HG02588 (cell line): ENCODE data around the gene VIPAS39.

Source experiments
- ATAC-seq: cut with Tn5 transposase; IDR thresholded peaks from one replicate; pipeline ENCODE4 v1.9.1; 2021; ENCODE audit warnings: mild to moderate bottlenecking, moderate library complexity; ENCODE audit not compliant: unreplicated experiment

VIPAS39 gene

DNA sequence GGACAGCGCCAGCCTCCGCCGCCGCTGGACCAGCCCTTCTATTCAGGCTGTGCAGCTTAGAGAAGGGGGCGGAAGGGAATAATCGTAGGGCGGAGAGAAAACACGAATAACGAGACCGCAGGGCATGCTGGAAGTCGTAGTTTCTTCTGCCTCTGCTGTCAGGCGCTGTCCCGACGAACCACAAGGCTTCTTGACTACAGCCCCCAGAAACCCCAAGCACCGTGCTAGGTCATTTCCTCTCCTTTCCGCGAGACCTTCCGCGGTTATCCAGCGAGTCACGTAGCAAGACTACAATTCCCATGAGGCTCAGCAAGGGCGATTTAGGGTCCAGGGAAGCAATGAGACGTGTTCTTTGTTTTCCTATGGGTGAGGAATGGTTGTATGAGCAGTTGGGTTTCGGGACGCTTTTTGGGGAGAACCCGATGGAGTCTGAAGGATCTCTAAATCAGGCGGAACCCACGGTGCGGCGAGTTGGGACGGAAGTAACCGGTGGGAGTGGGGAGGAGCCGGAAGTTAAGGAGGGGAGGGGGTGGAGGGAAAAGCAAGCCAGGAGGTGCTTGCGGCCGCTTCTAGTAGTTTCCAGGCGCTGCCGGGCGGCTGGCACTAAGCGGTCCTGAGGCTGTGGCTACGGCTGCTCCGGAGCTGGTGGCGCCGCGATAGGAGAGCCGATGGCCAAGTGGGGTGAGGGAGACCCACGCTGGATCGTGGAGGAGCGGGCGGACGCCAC lies at the start of gene VIPAS39, which contains the start of gene AHSA1:
Gene VIPAS39 (minus strand): TSS at position 80 of the 727 bp plus-strand sequence. CDS start 3,499 bp downstream, outside the sequence.
Gene AHSA1 (plus strand): TSS at position 572 of the 727 bp plus-strand sequence. CDS start 97 bp downstream, at position 669.
- peak; percentile 90 for ATAC-seq

DNA sequence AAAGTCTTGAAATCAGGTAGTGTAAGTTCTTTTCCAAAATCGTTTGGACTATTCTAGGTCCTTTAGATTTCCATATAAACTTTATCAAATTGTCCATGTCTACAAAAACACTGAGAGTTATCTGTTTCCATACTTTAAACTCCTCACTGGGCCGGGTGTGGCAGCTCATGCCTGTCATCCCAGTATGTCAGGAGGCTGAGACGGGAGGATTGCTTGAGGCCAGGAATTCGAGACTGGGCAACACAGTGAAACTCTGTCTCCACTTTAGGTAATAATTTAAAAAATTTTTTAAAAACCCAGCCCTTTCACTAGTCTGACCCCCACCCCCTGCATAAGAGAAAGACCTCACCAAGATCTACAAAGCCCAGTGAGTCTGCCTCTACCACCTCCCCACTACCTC lies 47.6 kb upstream of the VIPAS39 start:
- ATAC-seq: no peak

DNA sequence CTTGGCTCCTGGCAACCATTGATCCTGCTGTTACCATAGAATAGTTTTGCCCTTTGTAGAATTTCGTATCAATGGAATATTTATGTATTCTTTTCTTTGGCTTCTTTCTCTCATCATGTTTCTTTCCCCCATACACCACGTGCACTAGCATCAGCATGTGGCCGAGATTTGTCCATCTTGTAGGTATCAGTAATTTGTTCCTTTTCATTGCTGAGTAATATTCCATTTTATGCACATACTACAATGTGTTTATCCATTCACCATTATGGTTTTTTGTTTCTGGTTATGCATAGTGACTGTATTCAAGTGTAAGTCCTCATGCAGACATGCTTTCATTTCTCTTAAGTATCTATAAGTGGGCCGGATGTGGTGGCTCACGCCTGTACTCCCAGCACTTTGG lies 45.7 kb upstream of the VIPAS39 start:
- no peak for ATAC-seq

DNA sequence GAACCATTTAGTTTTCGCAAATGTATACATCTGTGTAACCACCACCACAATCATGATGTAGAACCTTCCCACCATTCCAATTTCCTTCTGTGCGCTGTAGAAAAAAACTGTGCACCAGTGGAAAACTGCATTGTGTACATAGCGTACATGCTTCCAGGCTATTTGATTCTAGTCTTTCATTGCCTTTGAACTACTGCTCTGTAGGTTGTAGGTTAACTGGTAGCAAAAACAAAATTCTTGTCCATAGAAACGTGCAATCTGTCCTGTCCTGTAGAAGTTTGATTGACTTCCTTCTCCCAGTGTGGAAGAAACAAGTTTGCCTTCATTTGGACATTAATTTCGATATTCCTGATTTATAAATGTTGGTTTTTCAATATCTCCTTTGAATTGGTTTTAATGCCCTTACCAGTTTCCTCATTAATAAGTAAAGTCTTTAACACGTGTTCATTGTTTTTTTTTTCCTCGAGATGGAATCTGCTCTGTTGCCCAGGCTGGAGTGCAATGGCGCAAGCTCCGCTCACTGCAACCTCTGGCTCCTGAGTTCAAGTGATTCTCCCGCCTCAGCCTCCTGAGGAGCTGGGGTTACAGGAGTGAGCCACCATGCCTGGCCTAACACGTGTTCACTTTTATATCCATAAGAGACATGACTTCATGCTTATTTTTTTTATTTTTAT lies 44.8 kb upstream of the VIPAS39 start:
- no peak for ATAC-seq

DNA sequence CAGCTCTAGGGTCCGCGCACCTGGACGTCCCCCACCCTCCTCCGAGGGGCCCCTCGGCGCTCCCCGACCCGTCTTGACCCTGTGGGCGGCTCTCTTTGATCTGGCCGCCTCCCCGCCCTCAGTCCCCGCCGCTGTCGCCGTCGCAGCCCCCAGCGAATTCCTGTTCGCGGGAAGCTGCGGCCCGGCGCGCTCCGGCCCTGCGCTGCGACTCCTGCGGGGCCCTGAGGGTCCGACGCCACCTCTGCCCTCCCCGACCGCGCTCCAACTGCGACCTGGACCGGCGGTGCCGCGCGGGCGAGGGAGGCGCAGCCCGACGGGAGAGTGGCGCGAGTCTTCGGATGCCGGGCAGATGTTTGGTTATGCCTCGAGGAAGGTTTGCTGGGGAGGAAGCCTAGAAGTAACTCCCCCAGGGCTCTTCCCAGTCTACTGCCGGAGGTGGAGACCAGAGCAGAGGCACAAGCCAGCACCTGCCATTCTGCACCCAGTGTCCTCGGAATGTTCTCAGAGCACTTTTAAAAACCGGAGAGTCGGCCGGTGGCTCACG lies 41.7 kb upstream of the VIPAS39 start:
- ATAC-seq: peak; percentile 16

DNA sequence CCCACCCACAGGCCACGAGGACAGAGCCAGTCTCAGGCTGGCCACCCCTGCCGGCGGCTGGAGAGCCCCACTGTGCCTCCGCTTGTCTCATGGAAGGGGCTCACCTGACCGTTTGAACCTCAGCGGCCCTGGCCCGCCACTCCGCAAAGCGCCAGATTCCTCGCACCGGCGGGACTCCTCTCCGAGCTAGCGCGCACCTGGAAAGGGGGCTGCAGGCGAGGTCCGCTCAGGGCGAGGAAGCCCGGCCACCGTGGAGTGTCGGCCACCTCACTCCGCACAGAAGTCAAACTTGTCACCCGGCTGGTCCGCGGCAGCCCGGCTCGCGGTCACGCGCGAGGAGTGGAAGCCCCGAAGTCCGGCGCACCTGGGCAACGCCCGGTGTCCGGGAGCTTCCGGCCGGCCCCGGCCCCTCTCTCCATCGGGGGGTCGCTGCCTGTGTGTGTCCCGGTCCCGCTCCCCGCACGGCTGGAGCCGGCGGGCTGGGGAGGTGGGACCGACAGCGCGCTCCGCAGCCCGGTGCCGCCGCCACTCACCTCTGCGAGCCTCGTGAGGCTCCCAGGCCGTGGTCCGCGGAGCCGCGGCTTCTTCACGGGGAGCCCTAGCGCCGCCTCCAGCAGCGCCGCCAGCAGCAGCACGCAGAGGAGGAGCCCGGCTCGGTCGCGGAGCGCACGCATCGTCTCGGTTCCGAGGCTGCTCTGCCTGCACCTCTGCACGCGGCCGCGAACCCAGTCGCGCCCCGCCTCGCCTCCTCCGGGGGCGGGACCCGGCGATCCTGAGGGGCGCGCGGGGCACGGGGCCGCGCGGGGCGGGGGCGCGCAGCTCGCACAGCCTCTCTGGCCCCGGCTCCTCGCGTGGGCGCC lies 40.9 kb upstream of the VIPAS39 start, which contains the start of gene ISM2:
Gene ISM2 (minus strand): TSS at position 697 of the 860 bp plus-strand sequence. CDS start 23 bp downstream, at position 674.
- ATAC-seq: peak; percentile 61

DNA sequence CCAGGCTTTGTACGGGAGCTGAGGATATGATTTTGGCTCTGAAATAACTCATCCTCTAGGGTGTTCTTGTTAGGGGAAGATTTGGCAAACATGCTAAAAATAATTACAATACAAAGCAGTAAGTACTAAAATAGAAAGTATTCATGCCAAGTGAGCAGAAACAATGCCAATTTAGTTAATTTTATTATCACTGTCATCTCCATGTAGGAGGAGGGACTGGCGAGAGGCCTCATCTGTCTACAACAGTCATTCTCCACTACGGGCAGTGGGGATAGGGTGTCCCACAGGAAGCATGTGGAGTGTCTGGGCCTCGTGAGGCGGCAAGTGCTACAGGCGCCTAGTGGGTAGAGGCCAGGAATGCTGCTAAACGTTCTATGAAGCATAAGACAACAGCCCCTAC lies 37.9 kb upstream of the VIPAS39 start:
- ATAC-seq: no peak

DNA sequence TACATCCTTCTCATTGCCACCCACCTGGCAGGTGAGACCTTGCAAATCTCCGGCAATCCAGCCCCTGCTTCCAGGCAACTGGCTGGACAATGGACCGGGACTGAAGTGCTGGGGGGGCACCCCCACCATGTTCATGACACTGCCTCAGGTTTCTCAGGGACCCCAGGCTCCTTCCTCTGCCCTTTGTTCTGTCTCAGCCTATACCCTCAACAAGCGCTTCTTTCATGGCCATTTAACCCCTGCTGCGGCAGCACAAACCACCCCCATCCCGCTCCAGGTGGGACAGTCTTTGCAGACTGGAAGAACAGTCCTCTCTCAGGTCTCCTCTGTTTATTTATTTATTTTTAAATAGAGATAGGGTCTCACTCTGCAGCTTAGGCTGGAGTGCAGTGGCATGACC lies 33.7 kb upstream of the VIPAS39 start:
- ATAC-seq: no peak

DNA sequence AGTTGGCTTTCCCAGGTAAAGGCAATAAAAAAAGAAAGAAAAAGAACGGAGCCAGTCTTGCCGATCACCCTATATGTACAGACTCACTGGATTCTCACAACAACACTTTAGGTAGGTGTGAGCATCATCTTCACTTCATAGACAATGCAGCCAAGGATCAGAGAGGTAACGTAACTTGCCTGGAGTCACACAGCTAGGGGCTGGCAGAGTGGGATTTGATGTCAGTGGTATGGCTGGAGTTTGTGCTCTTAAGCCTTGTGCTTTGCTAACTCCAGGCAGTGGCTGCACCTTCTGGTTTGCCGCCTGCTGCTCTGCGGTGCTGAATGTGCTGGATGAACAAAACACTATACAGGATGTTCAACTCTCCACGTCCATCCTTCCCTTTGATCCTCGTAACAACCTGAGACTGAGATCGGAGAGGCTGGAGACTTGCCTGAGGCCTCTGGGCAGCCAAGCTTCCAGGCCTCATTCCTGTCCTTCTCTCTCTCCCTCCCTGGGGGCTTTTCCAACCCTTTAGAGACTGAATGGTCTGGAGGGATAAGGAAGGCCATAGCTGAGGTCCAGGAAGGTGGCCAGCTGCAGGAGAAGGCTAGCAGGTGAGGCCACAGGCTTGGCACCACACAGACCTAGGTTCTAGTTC lies 33.1 kb upstream of the VIPAS39 start:
- no peak for ATAC-seq

GRCh38 chr14:77489041-77489440 lies 31.6 kb upstream of the VIPAS39 start:
- no peak for ATAC-seq

DNA sequence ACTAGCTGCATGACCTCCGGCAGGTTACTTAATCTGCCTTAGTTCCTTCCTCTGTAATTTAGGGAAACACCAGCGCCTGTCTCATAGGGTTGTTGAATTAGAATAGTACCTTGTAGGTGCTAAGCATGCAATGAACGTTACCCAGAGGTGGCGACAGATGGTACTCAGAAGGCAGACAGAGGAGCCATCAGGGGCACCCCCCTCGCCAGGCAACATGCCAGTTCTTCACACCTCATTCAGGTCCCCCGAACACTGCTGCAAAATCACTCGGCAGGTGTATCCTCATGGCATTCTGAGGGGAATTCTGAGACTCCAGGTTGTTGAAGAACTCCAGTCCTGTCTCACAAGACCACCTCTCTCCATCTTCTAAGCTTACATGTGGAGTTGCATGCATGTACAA lies 31.2 kb upstream of the VIPAS39 start:
- ATAC-seq: no peak

DNA sequence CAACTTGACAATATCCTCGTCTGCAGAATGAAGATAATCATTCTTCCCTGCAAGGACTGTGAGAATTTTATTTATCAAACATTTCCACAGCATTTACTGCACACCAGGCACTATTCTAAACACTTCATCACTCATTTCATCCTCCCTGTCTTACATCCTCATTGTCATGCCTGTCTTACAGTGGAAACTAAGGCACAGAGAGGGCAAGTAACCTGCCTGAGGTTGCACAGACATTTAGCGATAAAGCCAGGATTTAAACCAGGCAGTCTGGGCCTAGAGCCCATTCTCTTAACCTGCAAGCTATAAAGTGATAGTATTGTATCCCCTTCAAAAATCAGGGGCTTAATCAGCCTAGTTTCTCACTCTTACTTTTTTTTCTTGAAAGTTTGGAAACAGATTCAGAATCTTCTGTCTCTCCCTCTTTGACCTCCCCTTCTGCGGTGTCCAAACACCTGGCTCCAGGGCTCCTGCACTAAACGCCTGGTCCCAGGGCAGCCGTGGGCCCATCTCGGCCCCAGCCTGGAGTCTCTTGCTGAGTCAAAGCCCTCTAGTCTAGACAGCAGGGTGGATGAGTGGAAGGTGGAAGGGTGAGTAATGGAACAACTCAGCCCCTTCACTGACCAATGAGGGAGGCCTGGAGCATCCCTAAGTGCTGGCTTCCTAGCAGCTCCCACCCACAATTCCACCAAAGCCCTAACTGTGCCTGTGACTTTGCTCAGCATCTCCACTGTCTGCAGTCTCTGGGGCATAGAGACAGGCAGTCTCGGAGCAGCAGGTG lies 28.7 kb upstream of the VIPAS39 start:
- ATAC-seq: no peak

DNA sequence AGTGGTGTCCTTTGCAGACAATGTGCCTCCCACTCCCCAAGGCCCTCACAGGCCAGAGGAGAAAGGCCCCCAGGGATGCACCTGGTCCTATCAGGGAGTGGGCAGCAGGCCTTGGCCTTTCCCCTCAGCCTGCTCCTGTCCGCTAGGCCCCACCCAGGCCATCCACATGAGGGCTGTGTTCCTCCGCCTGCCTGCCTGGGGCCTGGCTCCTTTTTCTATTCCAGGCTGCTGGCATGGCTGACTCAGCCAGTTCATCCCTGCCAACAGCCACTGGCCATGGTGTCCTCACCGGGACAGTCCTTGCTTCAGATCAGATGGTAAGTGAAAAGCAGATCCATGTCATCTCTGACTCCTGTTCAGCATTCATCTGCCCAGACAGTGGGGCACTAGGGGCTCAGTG lies 27.9 kb upstream of the VIPAS39 start:
- ATAC-seq: no peak

DNA sequence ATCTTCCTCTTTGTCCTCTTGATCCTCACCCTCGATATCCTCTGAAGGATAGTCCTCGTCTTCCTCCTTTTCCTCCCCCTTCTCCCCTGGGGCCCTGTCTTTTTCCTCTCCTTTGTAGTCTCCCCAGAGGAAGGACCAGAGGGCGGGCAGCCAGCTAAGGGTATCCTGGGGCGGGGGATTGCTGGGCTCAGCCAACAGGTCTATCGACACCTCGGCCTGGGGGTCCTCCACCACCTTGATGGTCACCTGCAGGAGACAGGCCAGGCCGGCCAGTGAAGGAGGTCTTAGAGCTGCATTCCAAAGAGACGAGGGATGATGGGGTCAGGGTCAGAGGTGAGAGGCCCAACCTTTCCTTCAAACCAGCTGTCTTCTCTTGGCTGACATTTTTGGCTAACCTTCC lies 25.0 kb upstream of the VIPAS39 start:
- no peak for ATAC-seq

DNA sequence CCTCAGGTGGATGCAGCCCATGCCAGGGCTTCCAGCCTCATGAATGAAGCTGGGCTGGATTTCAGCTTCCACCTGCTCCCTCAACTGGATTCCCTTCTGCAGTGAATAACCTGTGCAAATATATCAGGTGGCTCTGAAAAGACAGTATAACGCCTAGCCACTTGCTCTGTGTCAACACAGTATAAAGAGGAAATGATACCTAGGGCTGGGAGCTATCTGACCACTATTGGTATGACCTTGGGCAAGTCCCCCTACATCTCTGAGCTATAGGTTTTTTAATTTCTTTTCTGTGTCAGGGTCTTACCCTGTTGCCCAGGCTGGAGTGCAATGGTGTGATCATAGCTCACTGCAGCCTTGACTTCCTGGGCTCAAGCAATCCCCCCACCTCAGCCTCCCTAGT lies 21.4 kb upstream of the VIPAS39 start:
- ATAC-seq: peak; percentile 82

- ATAC-seq: no peak
These were observed 20.6 kb upstream of the VIPAS39 start for GRCh38 chr14:77478029-77478428.

DNA sequence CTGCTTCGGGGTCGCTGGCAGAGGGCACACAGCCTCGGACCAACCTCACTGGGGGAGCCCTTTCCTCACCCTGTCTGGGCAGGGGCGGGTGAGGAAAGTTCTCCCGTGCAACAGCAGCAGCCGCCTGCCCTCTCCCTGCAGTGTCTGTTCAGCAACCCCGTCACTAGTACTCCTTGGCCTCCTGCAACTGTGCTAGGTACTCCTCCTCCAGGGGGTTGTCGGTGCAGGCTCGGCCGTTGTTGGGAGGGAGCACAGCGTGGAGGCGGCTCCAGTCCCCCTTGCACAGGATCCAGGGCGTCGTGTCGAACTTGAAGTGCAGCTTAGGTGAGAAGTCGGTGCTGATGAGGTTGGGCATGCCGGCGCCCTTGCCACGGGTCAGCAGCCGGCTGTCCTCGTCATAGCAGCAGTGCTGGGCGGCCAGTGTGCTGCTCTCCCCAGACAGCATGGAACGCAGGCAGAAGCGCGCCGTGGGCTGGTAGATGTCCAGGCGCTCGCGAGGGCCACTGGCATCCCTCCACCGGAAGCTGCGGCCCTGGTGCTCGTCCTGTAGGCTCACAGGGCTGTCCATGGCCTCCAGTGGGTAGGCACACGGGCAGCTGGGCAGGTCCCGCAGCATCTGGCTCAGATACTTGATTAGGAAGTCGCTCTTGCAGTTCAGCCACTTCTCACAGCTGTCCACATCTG lies 18.2 kb upstream of the VIPAS39 start:
- ATAC-seq: no peak

- no peak for ATAC-seq
These were observed 17.2 kb upstream of the VIPAS39 start for GRCh38 chr14:77474479-77475177.

DNA sequence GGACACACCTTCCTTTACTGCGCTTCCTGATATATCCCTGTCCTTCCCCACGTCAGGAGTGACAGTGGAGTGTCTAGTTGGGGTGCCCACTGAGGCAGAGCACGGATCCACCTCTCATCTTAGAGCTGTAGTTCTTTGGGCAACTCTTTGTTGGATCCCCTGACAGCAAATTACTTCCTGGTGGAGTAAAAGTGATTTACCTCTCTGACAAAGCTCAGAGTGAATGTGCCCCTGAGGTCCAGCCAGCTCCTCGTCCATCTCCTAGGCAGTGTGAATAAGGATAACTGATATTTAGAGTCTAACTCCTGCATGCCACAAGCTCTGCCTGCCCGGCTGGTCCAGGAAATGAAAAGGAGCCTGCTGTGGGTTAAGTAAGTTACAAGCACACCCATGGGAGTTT lies 16.5 kb upstream of the VIPAS39 start:
- ATAC-seq: no peak
